HepG2 (cell line): Measurements from ENCODE around the gene RNASE12. TPM values are rescaled to one million over a fixed set of nuclear protein-coding genes. Genes with fewer than 3 reads are reported as not detected.
"Not testable (repeated sequence)": the region's sequence is repeated elsewhere in the genome, so short reads cannot be mapped to it uniquely, and the experiment has no call there.

ENCODE experiments used
- ATAC-seq: fragments of 200-7000 bp; cut with Tn5 transposase; 3 replicates; pipeline ENCODE4 v1.9.1; 2020; ENCODE audit warnings: mild to moderate bottlenecking, moderate library complexity
- BruUV-seq: library from RNA; stranded (reverse); fragments of 400-500 nt; replicated peaks from 2 replicates; lab custom pipeline; 2021; lab: Mats Ljungman, UMichigan
- CTCF ChIA-PET: fragments of 300-600 bp; formaldehyde crosslinking; extraction: SDS; loops from one replicate; lab custom pipeline; 2021; ENCODE audit warnings: low total read pairs, inconsistent platforms, low intra/inter-chr PET ratio; lab: Yijun Ruan, JAX
- POLR2A ChIA-PET: fragments of 350-600 bp; sonication (Branson Sonifier 250); formaldehyde crosslinking; loops from one replicate; lab custom pipeline; 2020; ENCODE audit warnings: antibody characterized with exemption, inconsistent platforms; lab: Yijun Ruan, JAX
- DNase-seq: peaks from one replicate; pipeline ENCODE4 v3.0.0-alpha.2; 2015; ENCODE audit warnings: low spot score
- FAIRE-seq: peaks from 3 replicates; lab custom pipeline; 2011; peaks lifted over from hg19 to GRCh38; lab: Jason Lieb, UNC
- H2AFZ ChIP-seq: one replicate; pipeline ENCODE4 v1.6.1; 2011; ENCODE audit warnings: low read length, inconsistent platforms
- H3K27ac ChIP-seq: fragments of 300-600 bp; 3 replicates; pipeline ENCODE4 v1.8.0; 2011; ENCODE audit warnings: mixed run types, mild to moderate bottlenecking, mixed read lengths, low read length, inconsistent platforms; ENCODE audit not compliant: insufficient read depth; ENCODE audit errors: extremely low read length
- H3K27me3 ChIP-seq, 2 experiments: fragments of 200-600 bp in 1 of 2; 2 replicates in 1 of 2; 3 replicates in 1 of 2; pipeline versions ENCODE4 v1.6.0 to v1.8.0; 2011; ENCODE audit warnings: low read length in 2 of 2, mild to moderate bottlenecking in 2 of 2, moderate library complexity in 2 of 2, inconsistent platforms in 1 of 2; ENCODE audit not compliant: insufficient read depth in 2 of 2, control insufficient read depth in 1 of 2
- H3K36me3 ChIP-seq, 2 experiments: fragments of 200-600 bp in 1 of 2; replicated peaks in 1 of 2; 2 replicates in 1 of 2; 3 replicates in 1 of 2; pipeline versions ENCODE4 v1.5.1 to v1.8.0; 2011; ENCODE audit warnings: low read length in 2 of 2, inconsistent platforms in 1 of 2; ENCODE audit not compliant: insufficient read depth in 2 of 2, control insufficient read depth in 1 of 2
- H3K4me1 ChIP-seq: 2 replicates; pipeline ENCODE4 v1.5.1; 2012; ENCODE audit warnings: low read length, inconsistent platforms; ENCODE audit not compliant: insufficient read depth
- H3K4me2 ChIP-seq: 2 replicates; pipeline ENCODE4 v1.6.0; 2011; ENCODE audit warnings: low read depth, low read length, inconsistent platforms
- H3K4me3 ChIP-seq, 3 experiments: fragments of 200-600 bp in 1 of 3; sonication (generic), shearing (Covaris generic) in 1 of 3; replicated peaks in 1 of 3; 2 replicates each; pipeline ENCODE4 v1.5.1; 2011 to 2016; ENCODE audit warnings: low read length in 3 of 3, inconsistent platforms in 2 of 3, low read depth in 2 of 3, mild to moderate bottlenecking in 2 of 3, control low read depth in 1 of 3, mixed read lengths in 1 of 3; ENCODE audit not compliant: insufficient read depth in 1 of 3
- H3K79me2 ChIP-seq: one replicate; pipeline ENCODE4 v1.6.1; 2011; ENCODE audit warnings: low read length, inconsistent platforms; ENCODE audit not compliant: insufficient read depth
- H3K9ac ChIP-seq: 2 replicates; pipeline ENCODE4 v1.6.0; 2011; ENCODE audit warnings: mild to moderate bottlenecking, low read depth, low read length, inconsistent platforms; ENCODE audit not compliant: insufficient read depth
- H3K9me3 ChIP-seq: 2 replicates; pipeline ENCODE4 v1.5.1; 2012; ENCODE audit warnings: mild to moderate bottlenecking, low read length
- H4K20me1 ChIP-seq: 2 replicates; pipeline ENCODE4 v1.6.0; 2011; ENCODE audit warnings: inconsistent platforms, mild to moderate bottlenecking, low read length, moderate library complexity; ENCODE audit not compliant: insufficient read depth
- CEBPB ChIP-seq: IDR thresholded peaks from 2 replicates; pipeline ENCODE4 v1.6.1; 2011; ENCODE audit warnings: low read depth, low read length, improper control_type of control experiment, borderline replicate concordance
- PHF20 ChIP-seq: sonication (generic); formaldehyde crosslinking; IDR thresholded peaks from 2 replicates; pipeline ENCODE4 v1.5.0; 2020; ENCODE audit warnings: mild to moderate bottlenecking, missing genetic modification reagents
- ZNF12 ChIP-seq: sonication (generic); formaldehyde crosslinking; IDR thresholded peaks from 2 replicates; pipeline ENCODE4 v1.5.0; 2020; ENCODE audit warnings: missing genetic modification reagents
- WGBS: methylation state at CpG from one replicate; pipeline ENCODE4 v1.1.6; 2017; ENCODE audit warnings: low lambda C conversion rate; 5-methylcytosine and 5-hydroxymethylcytosine counted together
- in situ Hi-C: cut with HindIII; loops from 2 replicates; pipeline ENCODE4 v1.10.0; 2017; ENCODE audit warnings: low pct_unique_long_range_greater_than_20kb; ENCODE audit not compliant: extremely low pct_ligation_motif_present
- intact Hi-C: fragments of 100-400 bp; cut with micrococcal nuclease; formaldehyde crosslinking; loops from one replicate; pipeline ENCODE4 v1.10.0; 2022; ENCODE audit not compliant: unreplicated experiment
- polyA plus RNA-seq, 8 experiments: library from polyadenylated mRNA; depleted of rRNA in 3 of 8; stranded (reverse) in 7 of 8; unstranded in 1 of 8; fragments of >200 nt; fragmentation: Illumina TruSeq in 4 of 8; extraction: Trizol in 4 of 8; gene quantifications; 2 replicates each; pipeline versions ENCODE4 v1.2.1 to v1.2.3, GENCODE V29; 2011 to 2016; ENCODE audit warnings: low read depth in 4 of 8, missing spikeins in 1 of 8, mixed read lengths in 1 of 8; ENCODE audit not compliant: insufficient read depth in 1 of 8
- total RNA-seq, 5 experiments: library from RNA; depleted of rRNA; stranded (reverse); fragments of >200 nt; fragmentation: Illumina TruSeq; extraction: Trizol; gene quantifications; 2 replicates each; pipeline ENCODE4 v1.2.3, GENCODE V29; 2016; ENCODE audit warnings: low read depth in 1 of 5
- TF ChIP-seq, protein P1 (sequence below): sonication (generic); formaldehyde crosslinking; IDR thresholded peaks from 2 replicates; pipeline ENCODE4 v1.4.0; 2020; ENCODE audit warnings: mild to moderate bottlenecking, missing genetic modification reagents, borderline replicate concordance

Gene RNASE12
- total and polyA plus RNA-seq, 2 of the 13 experiments (the other 11 are each of a cell fraction or from before 2014, with no cell fraction given): not detected

DNA sequence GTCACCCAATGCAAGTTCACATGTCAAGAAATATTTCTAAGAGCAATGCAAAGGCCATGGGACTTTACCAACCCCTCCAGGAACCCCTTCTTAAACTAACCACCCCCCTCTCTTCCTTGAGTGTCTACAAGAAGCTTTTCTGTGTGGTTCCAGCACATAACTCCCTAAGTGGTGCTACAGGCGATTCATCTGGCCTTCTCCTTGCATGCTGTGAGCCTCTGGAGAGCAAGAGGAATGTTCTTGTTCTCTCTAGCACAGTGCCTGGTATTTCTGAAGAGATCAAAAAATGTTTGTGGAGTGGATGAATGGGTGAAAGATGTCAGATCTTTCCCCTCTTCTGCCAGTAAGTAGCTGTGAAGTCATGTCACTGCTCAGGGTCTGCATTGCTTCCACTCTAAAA, 5.9 kb upstream of the RNASE12 start:
- no peak overlapping the region for H3K9ac ChIP-seq
- intact Hi-C loops: no loop called here
- no peaks in the 10 kb centered on the region for H4K20me1 ChIP-seq
- in situ Hi-C loops: no loop called here
- ATAC-seq: no peak
- CTCF ChIA-PET: no interaction called here
- no peaks in the 10 kb centered on the region for H3K36me3 ChIP-seq
- no peak overlapping the region for H3K4me3 ChIP-seq
- TF ChIP-seq CEBPB (no peak), PHF20 (CRISPR knock-in tag) (no peak)
- TF ChIP-seq, protein P1, sequence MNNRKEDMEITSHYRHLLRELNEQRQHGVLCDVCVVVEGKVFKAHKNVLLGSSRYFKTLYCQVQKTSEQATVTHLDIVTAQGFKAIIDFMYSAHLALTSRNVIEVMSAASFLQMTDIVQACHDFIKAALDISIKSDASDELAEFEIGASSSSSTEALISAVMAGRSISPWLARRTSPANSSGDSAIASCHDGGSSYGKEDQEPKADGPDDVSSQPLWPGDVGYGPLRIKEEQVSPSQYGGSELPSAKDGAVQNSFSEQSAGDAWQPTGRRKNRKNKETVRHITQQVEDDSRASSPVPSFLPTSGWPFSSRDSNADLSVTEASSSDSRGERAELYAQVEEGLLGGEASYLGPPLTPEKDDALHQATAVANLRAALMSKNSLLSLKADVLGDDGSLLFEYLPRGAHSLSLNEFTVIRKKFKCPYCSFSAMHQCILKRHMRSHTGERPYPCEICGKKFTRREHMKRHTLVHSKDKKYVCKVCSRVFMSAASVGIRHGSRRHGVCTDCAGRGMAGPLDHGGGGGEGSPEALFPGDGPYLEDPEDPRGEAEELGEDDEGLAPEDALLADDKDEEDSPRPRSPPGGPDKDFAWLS: no peak
- H3K27me3 ChIP-seq: peaks cover 0 to 3% of the 10 kb centered on the region in 2 experiments; a peak in 2 of 5 replicates
- H3K27ac ChIP-seq: no peak overlapping the region
- POLR2A ChIA-PET: no interaction called here
- no peak for DNase-seq
- WGBS: 5% methylated on average over 1 of the region's 1 CpG
- H3K4me1 ChIP-seq: 0 out of 2 replicates have a peak, but pooled peaks cover 5% of the 10 kb centered on the region
- no TSS peak for BruUV-seq
- no peaks in the 10 kb centered on the region for H3K79me2 ChIP-seq
- no peak overlapping the region for H3K4me2 ChIP-seq
- no peak overlapping the region for H2AFZ ChIP-seq
- no peaks in the 10 kb centered on the region for H3K9me3 ChIP-seq
- no peak for FAIRE-seq

DNA sequence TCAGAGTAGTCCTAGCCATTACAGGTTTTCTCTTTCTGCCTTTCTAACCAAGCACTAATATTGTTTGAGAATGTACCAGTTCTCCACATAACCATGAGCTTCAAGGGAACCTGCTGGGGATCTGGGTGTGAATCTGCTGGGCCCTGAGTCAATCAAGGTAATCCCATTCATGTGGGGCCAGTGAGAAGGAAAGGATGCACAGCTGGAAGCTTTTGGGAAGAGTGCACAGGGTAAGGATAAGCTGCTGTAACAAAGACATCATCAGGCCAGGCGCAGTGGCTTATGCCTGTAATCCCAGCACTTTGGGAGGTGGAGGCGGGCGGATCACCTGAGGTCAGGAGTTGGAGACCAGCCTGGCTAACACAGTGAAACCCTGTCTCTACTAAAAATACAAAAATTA, 4.5 kb upstream of the RNASE12 start:
- H2AFZ ChIP-seq, intact Hi-C loops, H3K36me3 ChIP-seq, in situ Hi-C loops, H3K4me3 ChIP-seq, H3K79me2 ChIP-seq, DNase-seq, H3K9ac ChIP-seq, H4K20me1 ChIP-seq, FAIRE-seq, POLR2A ChIA-PET, H3K27ac ChIP-seq, ATAC-seq, H3K4me2 ChIP-seq, H3K9me3 ChIP-seq, CTCF ChIA-PET, H3K4me1 ChIP-seq, BruUV-seq: not testable (repeated sequence)
- peak; percentile 55; the same call in 1 of the 2 replicates for TF ChIP-seq ZNF12 (CRISPR knock-in tag)
- 71% methylated on average over 3 of the region's 3 CpGs for WGBS
- peaks cover 0 to 13% of the 10 kb centered on the region in 2 experiments; a peak in 3 of 5 replicates for H3K27me3 ChIP-seq
